Epithelial cell of proximal tubule (primary cell): Measurements from ENCODE around the gene RBL1. TPM values are rescaled to one million over a fixed set of nuclear protein-coding genes. Genes with fewer than 3 reads are reported as not detected.

ENCODE experiments used
- DNase-seq: peaks from one replicate; pipeline ENCODE4 v3.0.0-alpha.2; 2011; ENCODE audit warnings: low read depth
- H3K4me3 ChIP-seq: 2 replicates; pipeline ENCODE4 v1.5.1; 2011; ENCODE audit warnings: low read depth, mild to moderate bottlenecking, low read length
- CTCF ChIP-seq: conservative IDR thresholded peaks from 2 replicates; pipeline ENCODE4 v1.5.1; 2012; ENCODE audit warnings: low read depth, mild to moderate bottlenecking, low read length
- total RNA-seq: library from RNA; depleted of rRNA; stranded (reverse); fragments of >200 nt; gene quantifications from 2 replicates; pipeline ENCODE4 v1.2.3, GENCODE V29; 2015

RBL1 gene
- total RNA-seq, 1 donor from 2014 or later: 9.7 TPM

- no peak for TF ChIP-seq CTCF
- DNase-seq: no peak
- H3K4me3 ChIP-seq: peak overlapping the region; percentile 98
These were observed 145.2 kb downstream of the RBL1 start for GRCh38 chr20:36950414-36951197.

Other genes with a start within 250 kb of the RBL1 start
- 0.17 and 1.1 TPM in 2 replicates for gene TLDC2, start 219.9 kb downstream of the RBL1 start, total RNA-seq
- 21.0 and 22.0 TPM in 2 replicates for gene SAMHD1, start 144.3 kb downstream of the RBL1 start, total RNA-seq
- gene RPN2, start 83.3 kb upstream of the RBL1 start, total RNA-seq: 165 and 210 TPM in 2 replicates
- 0.43 and 1.2 TPM in 2 replicates for gene MROH8, start 83.6 kb upstream of the RBL1 start, total RNA-seq
- not detected in 2 replicates for gene GHRH, start 165.8 kb upstream of the RBL1 start, total RNA-seq
- gene MANBAL, start 193.7 kb upstream of the RBL1 start, total RNA-seq: 18.7 and 41.6 TPM in 2 replicates